Measurements from ENCODE around the gene MLPH. TPM values are rescaled to one million over a fixed set of nuclear protein-coding genes. Genes with fewer than 3 reads are reported as not detected.
A peak's percentile ranks its signal among the peaks of the same experiment; 100 is the strongest.

Gene MLPH
- total and polyA plus RNA-seq, 2 of the 13 experiments (the other 11 are each of a cell fraction or from before 2014, with no cell fraction given), result 0.12 TPM; not detected in 1

GRCh38 chr2:237465515-237466148 lies 21.4 kb upstream of the MLPH start:
- CTCF ChIA-PET (ENCODE audit: low intra/inter-chr PET ratio, low total read pairs), result no interaction called here
- H3K9me3 ChIP-seq (ENCODE audit: low read length), result no peaks in the 10 kb centered on the region
- DNase-seq (ENCODE audit: low spot score) (no peak), ATAC-seq (no peak), FAIRE-seq (no peak)
- intact Hi-C loops (cut with micrococcal nuclease; ENCODE audit: unreplicated experiment), result no loop called here
- no peaks in the 10 kb centered on the region for H3K36me3 ChIP-seq (replicated peaks in 1 of 2; ENCODE audit: control insufficient read depth in 1 of 2, insufficient read depth in 2 of 2, low read length in 2 of 2)
- peak; percentile 40; the same call in 1 of the 2 replicates for TF ChIP-seq FOSL2 (CRISPR knock-in tag; IDR thresholded peaks at IDR 0.05)
- no peak for TF ChIP-seq ZHX1 (CRISPR knock-in tag; IDR thresholded peaks at IDR 0.05; ENCODE audit: low read depth)
- no peaks in the 10 kb centered on the region for H3K79me2 ChIP-seq (ENCODE audit: insufficient read depth, low read length)
- BruUV-seq (replicated peaks), result no TSS peak
- H4K20me1 ChIP-seq (ENCODE audit: insufficient read depth, low read length), result no peaks in the 10 kb centered on the region
- POLR2A ChIA-PET, result no interaction called here
- peaks cover 0 to 8% of the 10 kb centered on the region in 2 experiments; a peak in 2 of 5 replicates for H3K27me3 ChIP-seq (ENCODE audit: control insufficient read depth in 1 of 2, insufficient read depth in 2 of 2, low read length in 2 of 2)
- in situ Hi-C loops (cut with HindIII; ENCODE audit: extremely low pct_ligation_motif_present, low pct_unique_long_range_greater_than_20kb), result no loop called here
- no peak overlapping the region for H3K27ac ChIP-seq (ENCODE audit: extremely low read length, insufficient read depth, low read length)
- H2AFZ ChIP-seq (ENCODE audit: low read length), result no peak overlapping the region
- WGBS (ENCODE audit: low lambda C conversion rate), result 41% methylated on average over 16 of the region's 16 CpGs
- no peak overlapping the region for H3K4me2 ChIP-seq (ENCODE audit: low read depth, low read length)
- no peaks in the 10 kb centered on the region for H3K4me1 ChIP-seq (ENCODE audit: insufficient read depth, low read length)
- no peak overlapping the region for H3K4me3 ChIP-seq (replicated peaks in 1 of 3; ENCODE audit: insufficient read depth in 1 of 3, low read depth in 2 of 3, low read length in 3 of 3)
- no peak overlapping the region for H3K9ac ChIP-seq (ENCODE audit: insufficient read depth, low read depth, low read length)

- no peak overlapping the region for H3K27ac ChIP-seq (ENCODE audit: extremely low read length, insufficient read depth, low read length)
- no TSS peak for BruUV-seq (replicated peaks)
- in situ Hi-C loops (cut with HindIII; ENCODE audit: extremely low pct_ligation_motif_present, low pct_unique_long_range_greater_than_20kb), result no loop called here
- TF ChIP-seq RBM22 (optimal IDR thresholded peaks at IDR 0.05; ENCODE audit: low read length) (no peak), ZNF776 (CRISPR knock-in tag; IDR thresholded peaks at IDR 0.05) (no peak), LRRFIP1 (CRISPR knock-in tag; conservative IDR thresholded peaks at IDR 0.05) (no peak), ZC3H4 (CRISPR knock-in tag; IDR thresholded peaks at IDR 0.05; ENCODE audit: borderline replicate concordance) (no peak), SUZ12 (IDR thresholded peaks at IDR 0.05; ENCODE audit: low read depth, low read length) (no peak), ZNF354B (CRISPR knock-in tag; IDR thresholded peaks at IDR 0.05) (no peak), ZSCAN25 (CRISPR knock-in tag; IDR thresholded peaks at IDR 0.05) (no peak), KDM4B (CRISPR knock-in tag; IDR thresholded peaks at IDR 0.05) (no peak), PHB2 (IDR thresholded peaks at IDR 0.05; ENCODE audit: partially characterized antibody) (no peak), ZNF614 (CRISPR knock-in tag; IDR thresholded peaks at IDR 0.05; ENCODE audit: borderline replicate concordance) (no peak), GLMP (CRISPR knock-in tag; IDR thresholded peaks at IDR 0.05; ENCODE audit: borderline replicate concordance) (no peak)
Observed at GRCh38 chr2:237466211-237466610, 20.8 kb upstream of the MLPH start.

More at GRCh38 chr2:237466211-237466610, 20.8 kb upstream of the MLPH start:
- no peak overlapping the region for H2AFZ ChIP-seq (ENCODE audit: low read length)
- H3K9me3 ChIP-seq (ENCODE audit: low read length), result no peaks in the 10 kb centered on the region
- CTCF ChIA-PET (ENCODE audit: low intra/inter-chr PET ratio, low total read pairs), result no interaction called here
- H3K36me3 ChIP-seq (replicated peaks in 1 of 2; ENCODE audit: control insufficient read depth in 1 of 2, insufficient read depth in 2 of 2, low read length in 2 of 2), result no peaks in the 10 kb centered on the region
- FAIRE-seq (no peak), ATAC-seq (no peak), DNase-seq (ENCODE audit: low spot score) (no peak)
- no peak overlapping the region for H3K9ac ChIP-seq (ENCODE audit: insufficient read depth, low read depth, low read length)
- peaks cover 0 to 7% of the 10 kb centered on the region in 2 experiments; a peak in 2 of 5 replicates for H3K27me3 ChIP-seq (ENCODE audit: control insufficient read depth in 1 of 2, insufficient read depth in 2 of 2, low read length in 2 of 2)
- POLR2A ChIA-PET, result no interaction called here
- no peak overlapping the region for H3K4me3 ChIP-seq (replicated peaks in 1 of 3; ENCODE audit: insufficient read depth in 1 of 3, low read depth in 2 of 3, low read length in 3 of 3)
- H4K20me1 ChIP-seq (ENCODE audit: insufficient read depth, low read length), result no peaks in the 10 kb centered on the region
- WGBS (ENCODE audit: low lambda C conversion rate), result 32% methylated on average over 6 of the region's 6 CpGs
- H3K79me2 ChIP-seq (ENCODE audit: insufficient read depth, low read length), result no peaks in the 10 kb centered on the region
- H3K4me1 ChIP-seq (ENCODE audit: insufficient read depth, low read length), result no peaks in the 10 kb centered on the region
- H3K4me2 ChIP-seq (ENCODE audit: low read depth, low read length), result no peak overlapping the region
- intact Hi-C loops (cut with micrococcal nuclease; ENCODE audit: unreplicated experiment), result no loop called here
